Mesenchymal stem cell (in vitro differentiated cells and primary cell): ENCODE results near the gene TMED10.

ENCODE experiments used
- DNase-seq: peaks from one replicate; pipeline ENCODE4 v3.0.0-alpha.2; 2013
- H2AFZ ChIP-seq: one replicate; pipeline ENCODE4 v1.6.1; 2013; ENCODE audit warnings: low read depth, mild to moderate bottlenecking, control low read depth, inconsistent platforms, low read length, moderate library complexity
- H2AK5ac ChIP-seq: 2 replicates; pipeline ENCODE4 v1.6.1; 2013; ENCODE audit warnings: low read length, moderate library complexity, mild to moderate bottlenecking, inconsistent platforms; ENCODE audit not compliant: severe bottlenecking
- H2BK120ac ChIP-seq: one replicate; pipeline ENCODE4 v1.6.1; 2013; ENCODE audit warnings: low read depth, mild to moderate bottlenecking, inconsistent platforms, low read length, moderate library complexity
- H2BK12ac ChIP-seq, 2 experiments: one replicate each; pipeline ENCODE4 v1.6.1; 2013; ENCODE audit warnings: inconsistent platforms in 2 of 2, low read length in 2 of 2, mild to moderate bottlenecking in 2 of 2, moderate library complexity in 2 of 2, control low read depth in 1 of 2
- H2BK15ac ChIP-seq: one replicate; pipeline ENCODE4 v1.6.1; 2013; ENCODE audit warnings: mild to moderate bottlenecking, low read depth, inconsistent platforms; ENCODE audit not compliant: poor library complexity, severe bottlenecking
- H2BK5ac ChIP-seq: 2 replicates; pipeline ENCODE4 v1.6.1; 2013; ENCODE audit warnings: low read depth, mild to moderate bottlenecking, low read length, control low read depth, inconsistent platforms; ENCODE audit not compliant: poor library complexity, severe bottlenecking
- H3K14ac ChIP-seq, 2 experiments: one replicate each; pipeline ENCODE4 v1.6.1; 2013; ENCODE audit warnings: inconsistent platforms in 2 of 2, low read length in 2 of 2, control low read depth in 1 of 2, mild to moderate bottlenecking in 1 of 2, moderate library complexity in 1 of 2
- H3K18ac ChIP-seq, 2 experiments: one replicate each; pipeline ENCODE4 v1.6.1; 2013; ENCODE audit warnings: inconsistent platforms in 2 of 2, low read length in 2 of 2, control low read depth in 1 of 2, low read depth in 1 of 2, mild to moderate bottlenecking in 1 of 2
- H3K23ac ChIP-seq, 2 experiments: one replicate each; pipeline ENCODE4 v1.6.1; 2013; ENCODE audit warnings: inconsistent platforms in 2 of 2, low read length in 2 of 2, mild to moderate bottlenecking in 2 of 2, moderate library complexity in 2 of 2, control low read depth in 1 of 2
- H3K27ac ChIP-seq: 2 replicates; pipeline ENCODE4 v1.5.1; 2013; ENCODE audit warnings: mild to moderate bottlenecking, moderate library complexity, low read length, control low read depth, inconsistent platforms; ENCODE audit not compliant: poor library complexity, severe bottlenecking
- H3K27me3 ChIP-seq, 2 experiments: 2 replicates each; pipeline versions ENCODE4 v1.6.1 to v1.7.0; 2013; ENCODE audit warnings: low read length in 2 of 2, mild to moderate bottlenecking in 2 of 2, moderate library complexity in 2 of 2, control low read depth in 1 of 2, inconsistent platforms in 1 of 2; ENCODE audit not compliant: control insufficient read depth in 1 of 2, insufficient read depth in 1 of 2
- H3K36me3 ChIP-seq, 2 experiments: 2 replicates each; pipeline versions ENCODE4 v1.6.1 to v1.7.0; 2013; ENCODE audit warnings: low read length in 2 of 2, control low read depth in 1 of 2, inconsistent platforms in 1 of 2, low read depth in 1 of 2, mild to moderate bottlenecking in 1 of 2; ENCODE audit not compliant: insufficient read depth in 2 of 2, control insufficient read depth in 1 of 2
- H3K4ac ChIP-seq, 2 experiments: one replicate each; pipeline ENCODE4 v1.6.1; 2013; ENCODE audit warnings: inconsistent platforms in 2 of 2, low read length in 2 of 2, mild to moderate bottlenecking in 2 of 2, moderate library complexity in 2 of 2, control low read depth in 1 of 2, low read depth in 1 of 2
- H3K4me1 ChIP-seq: 2 replicates; pipeline ENCODE4 v1.6.1; 2013; ENCODE audit warnings: low read depth, low read length, control low read depth; ENCODE audit not compliant: control insufficient read depth, insufficient read depth
- H3K4me2 ChIP-seq: 2 replicates; pipeline ENCODE4 v1.6.1; 2013; ENCODE audit warnings: low read length, mild to moderate bottlenecking, inconsistent platforms; ENCODE audit not compliant: poor library complexity, severe bottlenecking
- H3K4me3 ChIP-seq, 2 experiments: 2 replicates each; pipeline versions ENCODE4 v1.5.1 to v1.7.0; 2013; ENCODE audit warnings: low read length in 2 of 2, mild to moderate bottlenecking in 2 of 2, control low read depth in 1 of 2, low read depth in 1 of 2; ENCODE audit not compliant: insufficient read depth in 1 of 2
- H3K79me1 ChIP-seq: replicated peaks from 2 replicates; pipeline ENCODE4 v1.6.1; 2013; ENCODE audit warnings: mild to moderate bottlenecking, control low read depth, low read length, inconsistent platforms; ENCODE audit not compliant: poor library complexity, severe bottlenecking
- H3K9ac ChIP-seq: 2 replicates; pipeline ENCODE4 v1.7.0; 2013; ENCODE audit warnings: mild to moderate bottlenecking, low read length, moderate library complexity
- H3K9me3 ChIP-seq: 2 replicates; pipeline ENCODE4 v1.7.0; 2013; ENCODE audit warnings: mild to moderate bottlenecking, low read length; ENCODE audit not compliant: control insufficient read depth
- H4K8ac ChIP-seq: one replicate; pipeline ENCODE4 v1.6.1; 2013; ENCODE audit warnings: inconsistent platforms, mild to moderate bottlenecking, low read length, moderate library complexity
- H4K91ac ChIP-seq: one replicate; pipeline ENCODE4 v1.6.1; 2013; ENCODE audit warnings: mild to moderate bottlenecking, low read length, inconsistent platforms
- WGBS: methylation state at CpG from one replicate; pipeline ENCODE4 v1.1.7; 2013; ENCODE audit warnings: mixed read lengths; 5-methylcytosine and 5-hydroxymethylcytosine counted together

Gene TMED10

GRCh38 chr14:75201087-75201486 is 24.7 kb upstream of the TMED10 start:
- Histone ChIP-seq H4K8ac (no peak overlapping the region), H3K18ac (no peak overlapping the region), H2AK5ac (no peak overlapping the region), H3K4me2 (no peak overlapping the region), H3K27ac (no peak overlapping the region), H3K27me3 (no peaks in the 10 kb centered on the region), H3K23ac (no peak overlapping the region), H2BK12ac (no peak overlapping the region), H3K4me1 (no peaks in the 10 kb centered on the region), H3K36me3 (no peaks in the 10 kb centered on the region), H2BK5ac (no peak overlapping the region), H3K4ac (no peak overlapping the region), H3K14ac (no peak overlapping the region), H2AFZ (no peak overlapping the region), H2BK120ac (no peak overlapping the region), H3K9ac (no peak overlapping the region), H4K91ac (no peak overlapping the region), H3K79me1 (no peaks in the 10 kb centered on the region), H3K4me3 (no peak overlapping the region), H3K9me3 (no peaks in the 10 kb centered on the region), H2BK15ac (no peak overlapping the region)
- DNase-seq, result no peak
- WGBS, result 83% methylated on average over 3 of the region's 6 CpGs

- Histone ChIP-seq H2AK5ac (no peak overlapping the region), H3K4ac (no peak overlapping the region), H3K9ac (no peak overlapping the region), H4K8ac (peak overlapping the region; percentile 37), H3K27me3 (no peaks in the 10 kb centered on the region), H2BK15ac (no peak overlapping the region), H3K9me3 (no peaks in the 10 kb centered on the region), H3K4me2 (no peak overlapping the region), H3K27ac (no peak overlapping the region), H3K14ac (peak overlapping the region in 1 of 2 experiments; percentile 18), H2AFZ (no peak overlapping the region), H2BK12ac (peak overlapping the region; percentile 39 to 49), H3K79me1 (no peaks in the 10 kb centered on the region), H3K23ac (no peak overlapping the region), H2BK120ac (no peak overlapping the region), H4K91ac (no peak overlapping the region), H3K18ac (peak overlapping the region in 1 of 2 experiments; percentile 84), H3K4me3 (no peak overlapping the region), H3K4me1 (no peaks in the 10 kb centered on the region), H3K36me3 (no peaks in the 10 kb centered on the region), H2BK5ac (no peak overlapping the region)
- DNase-seq, result no peak
- 64% methylated on average over 3 of the region's 4 CpGs for WGBS
These were observed 24.0 kb upstream of the TMED10 start for GRCh38 chr14:75200451-75200850.

- H3K4me3 ChIP-seq, result no peak overlapping the region
- no peak overlapping the region for H3K9ac ChIP-seq
- H3K4me2 ChIP-seq, result no peak overlapping the region
- no peak overlapping the region for H3K27ac ChIP-seq
- H2AK5ac ChIP-seq, result no peak overlapping the region
- H3K79me1 ChIP-seq, result no peaks in the 10 kb centered on the region
- peak overlapping the region; percentile 35 to 77 for H3K18ac ChIP-seq
- H2AFZ ChIP-seq, result no peak overlapping the region
- 90% methylated on average over 9 of the region's 11 CpGs for WGBS
- no peaks in the 10 kb centered on the region for H3K9me3 ChIP-seq
- DNase-seq, result no peak
- H3K4ac ChIP-seq, result no peak overlapping the region
- H4K91ac ChIP-seq, result peak overlapping the region; percentile 82
- no peak overlapping the region for H2BK120ac ChIP-seq
- H3K14ac ChIP-seq, result peak overlapping the region in 1 of 2 experiments; percentile 2
- peak overlapping the region; percentile 26 for H2BK15ac ChIP-seq
- no peaks in the 10 kb centered on the region for H3K4me1 ChIP-seq
- peak overlapping the region; percentile 23 to 92 for H2BK12ac ChIP-seq
- no peak overlapping the region for H3K23ac ChIP-seq
- no peaks in the 10 kb centered on the region for H3K27me3 ChIP-seq
- no peaks in the 10 kb centered on the region for H3K36me3 ChIP-seq
- no peak overlapping the region for H2BK5ac ChIP-seq
- H4K8ac ChIP-seq, result no peak overlapping the region
These were observed 22.0 kb upstream of the TMED10 start for GRCh38 chr14:75198291-75198933.

- WGBS, result 98% methylated on average over 3 of the region's 4 CpGs
- H2BK15ac ChIP-seq, result no peak overlapping the region
- no peak overlapping the region for H4K8ac ChIP-seq
- no peak overlapping the region for H3K14ac ChIP-seq
- no peak for DNase-seq
- H3K18ac ChIP-seq, result no peak overlapping the region
- no peak overlapping the region for H2BK120ac ChIP-seq
- no peaks in the 10 kb centered on the region for H3K79me1 ChIP-seq
- no peak overlapping the region for H3K23ac ChIP-seq
- no peak overlapping the region for H3K4me3 ChIP-seq
- no peak overlapping the region for H3K4ac ChIP-seq
- H3K9ac ChIP-seq, result no peak overlapping the region
- no peaks in the 10 kb centered on the region for H3K27me3 ChIP-seq
- H2AK5ac ChIP-seq, result no peak overlapping the region
- no peaks in the 10 kb centered on the region for H3K36me3 ChIP-seq
- H4K91ac ChIP-seq, result no peak overlapping the region
- peak overlapping the region in 1 of 2 experiments; percentile 65 for H2BK12ac ChIP-seq
- H3K9me3 ChIP-seq, result no peaks in the 10 kb centered on the region
- H2AFZ ChIP-seq, result no peak overlapping the region
- H3K4me1 ChIP-seq, result no peaks in the 10 kb centered on the region
- no peak overlapping the region for H3K4me2 ChIP-seq
- H2BK5ac ChIP-seq, result no peak overlapping the region
- H3K27ac ChIP-seq, result no peak overlapping the region
These were observed 20.9 kb upstream of the TMED10 start for GRCh38 chr14:75197338-75197737.
